ENCODE measurements around the gene VAPB.

Gene VAPB

DNA sequence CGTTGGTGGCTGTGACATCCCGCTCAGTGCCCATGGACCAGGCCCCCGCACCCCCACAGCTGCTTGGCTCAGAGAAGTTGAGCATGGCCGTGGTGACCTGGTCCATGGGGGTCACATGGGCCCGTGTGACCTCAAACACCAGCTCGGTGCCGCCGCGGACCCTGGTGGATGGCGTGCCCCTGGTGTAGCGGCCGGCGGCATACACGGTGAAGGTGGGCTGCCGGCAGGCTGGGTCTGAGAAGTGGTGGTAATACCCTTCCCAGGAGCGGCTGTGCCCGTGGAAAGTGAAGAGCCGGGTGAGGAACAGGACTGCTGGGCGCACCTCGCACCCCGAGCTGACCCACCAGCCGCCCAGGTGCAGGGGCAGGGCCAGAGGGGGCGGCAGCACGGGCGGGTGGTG, 72.1 kb downstream of the VAPB start:
- no peak for DNase-seq (ENCODE audit: low read depth, low spot score)

DNA sequence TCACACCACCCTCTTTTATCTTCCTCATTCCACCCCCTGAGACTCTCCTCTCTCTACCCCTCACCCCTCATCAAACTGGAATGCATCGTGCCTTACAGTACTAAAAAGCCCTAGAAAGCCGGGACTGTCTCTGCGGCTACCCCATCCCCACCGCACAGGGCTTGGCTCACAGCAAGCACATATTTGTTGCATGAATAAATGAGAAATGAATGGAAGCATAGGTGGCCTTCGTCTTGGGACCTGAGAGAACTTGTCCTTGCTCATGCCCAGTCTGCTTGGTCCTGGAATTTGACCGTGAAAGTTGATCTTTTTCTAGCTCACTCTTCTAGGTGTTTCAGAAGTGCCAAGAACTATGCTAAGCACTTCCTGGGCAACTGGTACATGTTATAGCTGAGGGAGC, 72.9 kb downstream of the VAPB start:
- DNase-seq (ENCODE audit: low read depth, low spot score) = no peak

DNA sequence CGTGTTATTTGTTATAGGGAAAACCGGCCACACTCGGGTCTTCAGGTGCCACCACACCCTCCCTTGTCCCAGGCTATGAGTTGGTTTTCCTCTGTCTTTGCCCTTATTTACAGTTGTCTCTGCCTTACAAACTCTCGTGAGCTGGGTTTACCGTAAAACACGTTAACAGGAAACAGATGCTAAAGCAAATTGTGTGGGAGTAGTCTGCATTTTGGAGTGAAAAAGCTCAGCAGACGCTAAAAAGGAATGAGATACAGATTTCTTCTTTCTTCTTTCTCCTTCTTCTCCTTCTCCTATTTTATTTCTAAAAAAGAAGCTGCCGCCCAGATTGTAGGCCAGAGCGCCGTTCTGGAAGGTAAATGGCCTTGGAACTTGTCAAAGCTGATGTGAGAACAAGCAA, 74.2 kb downstream of the VAPB start:
- DNase-seq (ENCODE audit: low read depth, low spot score) = no peak

DNA sequence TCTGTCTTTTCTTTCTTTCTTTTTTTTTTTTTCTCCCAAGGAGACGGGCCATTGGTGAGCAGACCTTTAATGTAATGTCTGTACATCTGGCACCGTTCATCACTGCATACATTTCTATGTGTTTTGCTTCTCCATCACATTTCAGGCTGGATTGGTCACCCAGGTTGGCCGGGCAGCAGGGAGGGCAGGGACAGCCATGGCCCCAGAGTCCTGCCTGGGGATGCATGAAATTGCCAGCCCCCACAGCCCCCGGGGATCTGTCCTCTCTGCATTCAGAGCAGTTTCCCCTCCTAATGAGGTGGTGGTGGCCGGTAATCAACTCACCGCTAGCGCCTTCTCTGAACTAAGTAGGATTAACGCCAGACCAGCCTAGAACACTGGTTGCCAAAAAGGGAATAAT, 75.8 kb downstream of the VAPB start:
- DNase-seq (ENCODE audit: low read depth, low spot score) = no peak

DNA sequence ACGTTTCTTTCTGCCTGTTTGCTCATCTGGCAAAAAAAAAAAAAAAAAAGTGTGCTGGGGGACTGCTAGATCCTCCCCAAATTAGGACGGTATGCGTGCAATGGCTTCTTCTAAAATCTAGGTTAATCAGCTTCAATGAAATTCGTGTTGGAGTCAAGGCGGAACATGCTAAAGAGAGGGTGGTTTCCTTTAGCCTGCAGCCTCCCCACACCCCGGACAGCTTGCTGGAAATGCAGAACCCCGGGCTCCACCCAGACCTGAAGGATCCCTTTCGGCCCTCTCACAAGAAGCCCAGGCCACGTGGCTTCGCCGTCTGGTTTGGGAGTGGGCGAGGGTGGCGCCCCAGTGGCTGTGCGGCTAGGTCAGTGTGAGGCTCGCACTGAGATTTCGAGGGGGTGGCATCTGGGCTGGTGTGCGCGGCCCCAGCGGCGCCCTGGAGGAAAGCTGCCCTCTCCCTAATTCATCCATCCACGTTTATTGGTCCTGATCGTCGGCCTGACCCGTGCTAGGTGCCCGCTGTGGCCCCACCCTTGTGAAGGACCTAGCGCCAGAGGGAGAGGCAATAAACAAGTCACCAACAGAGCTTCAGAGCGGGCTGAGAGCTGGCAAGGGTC, 77.2 kb downstream of the VAPB start:
- DNase-seq (ENCODE audit: low read depth, low spot score) = no peak

DNA sequence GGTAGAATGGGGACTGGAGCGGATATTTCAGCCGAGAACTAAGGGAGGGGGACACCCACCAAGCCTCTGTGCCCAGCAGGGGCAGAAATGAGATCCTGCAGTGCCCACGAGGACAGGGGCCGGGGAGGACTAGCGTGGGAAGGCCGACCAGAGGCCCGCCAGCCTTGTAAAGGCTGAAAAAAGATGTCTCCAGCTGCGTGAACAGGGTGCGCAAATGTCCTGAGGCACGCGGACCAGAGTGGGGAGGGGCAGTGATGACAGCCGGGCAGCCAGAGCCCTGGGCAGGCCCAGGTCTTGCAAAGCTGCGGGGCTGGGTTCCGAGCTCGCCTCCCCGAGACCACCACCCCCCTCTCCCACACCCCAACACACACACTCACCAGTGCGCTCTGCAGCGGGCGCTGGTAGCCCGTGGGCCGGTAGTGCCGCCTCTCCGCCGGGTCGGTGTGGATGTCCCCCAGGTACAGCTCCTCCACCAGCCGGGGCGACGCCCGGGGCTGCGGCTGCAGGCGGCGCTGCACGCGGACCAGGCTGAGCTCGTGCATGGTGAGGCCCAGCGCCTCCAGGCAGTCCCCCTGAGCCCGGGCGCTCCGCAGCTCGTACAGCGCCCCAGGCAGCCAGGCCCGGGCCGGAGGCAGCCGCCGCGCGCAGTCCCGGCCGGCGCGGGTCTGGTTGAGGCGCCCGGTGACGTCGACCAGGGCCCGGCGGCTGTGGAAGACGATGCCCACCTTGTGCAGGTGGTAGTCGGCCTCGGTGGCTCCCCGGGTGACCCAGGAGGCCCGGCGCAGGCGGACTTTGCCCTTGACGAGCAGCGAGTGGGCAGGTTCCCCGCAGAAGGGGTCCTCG, 77.9 kb downstream of the VAPB start:
- DNase-seq (ENCODE audit: low read depth, low spot score) = no peak

DNA sequence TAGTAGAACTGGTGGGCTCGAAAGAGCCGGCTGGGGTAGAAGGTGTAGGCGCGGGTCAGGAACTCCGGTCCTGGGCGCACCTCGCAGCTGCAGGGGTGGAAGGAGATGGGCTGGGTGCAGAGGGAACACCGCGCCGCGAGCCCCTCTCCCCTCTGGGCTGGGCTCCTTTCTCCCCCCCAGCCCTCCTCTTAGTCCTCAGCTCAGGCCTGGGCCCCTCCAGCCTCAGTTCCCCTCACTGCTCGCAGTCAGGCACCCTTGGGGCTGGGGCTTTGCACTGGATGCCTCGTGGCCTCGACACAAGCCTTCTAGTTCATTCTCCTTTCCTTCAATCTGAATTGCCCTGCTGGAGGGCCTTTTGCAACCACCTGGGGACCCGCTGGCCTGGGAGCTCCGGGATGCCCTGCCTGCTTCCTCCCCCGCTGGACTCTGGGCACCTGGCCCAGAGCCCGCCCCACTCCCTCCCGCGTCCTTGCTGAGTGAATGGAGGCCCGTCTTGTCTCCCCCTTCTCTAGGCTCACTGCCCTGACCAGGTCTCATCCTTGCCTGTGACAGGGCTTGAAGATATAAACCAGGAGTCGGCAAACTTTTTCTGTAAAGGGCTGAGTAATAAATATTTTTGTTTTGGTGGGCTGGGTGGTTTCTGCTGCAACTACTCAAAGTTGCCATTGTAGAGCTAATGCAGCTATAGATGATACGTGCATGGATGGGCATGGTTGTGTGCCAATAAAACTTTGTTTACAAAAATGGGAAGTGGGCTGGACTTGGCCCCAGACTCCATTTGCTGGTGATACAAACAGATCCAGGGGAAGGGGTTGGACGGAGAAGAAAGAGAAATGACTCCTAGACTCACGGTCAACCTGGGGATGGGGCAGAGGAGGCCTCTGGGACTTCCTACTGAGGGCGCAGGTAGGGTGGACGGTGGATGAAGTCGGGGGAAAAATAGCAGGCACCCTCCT, 78.8 kb downstream of the VAPB start:
- no peak for DNase-seq (ENCODE audit: low read depth, low spot score)

DNA sequence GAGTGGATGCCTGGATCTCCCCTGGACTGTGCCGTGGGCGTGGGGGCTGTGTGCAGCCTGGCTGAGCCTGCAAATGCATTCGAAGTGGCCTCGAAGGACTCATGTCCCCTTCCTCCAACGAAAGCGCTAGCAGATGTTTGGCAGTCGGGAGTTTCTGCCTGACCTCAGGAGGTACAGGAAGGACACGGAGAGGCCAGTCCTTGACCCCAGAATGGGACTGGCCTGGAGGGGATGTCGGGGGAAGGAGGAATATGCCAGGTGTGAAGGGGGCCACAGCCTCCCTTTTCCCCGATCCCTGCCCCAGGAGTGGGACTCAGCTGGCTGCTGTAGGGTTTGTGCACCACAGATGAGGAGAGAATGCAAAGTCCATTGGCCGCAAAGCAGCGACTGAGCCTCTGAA, 80.6 kb downstream of the VAPB start:
- no peak for DNase-seq (ENCODE audit: low read depth, low spot score)

DNA sequence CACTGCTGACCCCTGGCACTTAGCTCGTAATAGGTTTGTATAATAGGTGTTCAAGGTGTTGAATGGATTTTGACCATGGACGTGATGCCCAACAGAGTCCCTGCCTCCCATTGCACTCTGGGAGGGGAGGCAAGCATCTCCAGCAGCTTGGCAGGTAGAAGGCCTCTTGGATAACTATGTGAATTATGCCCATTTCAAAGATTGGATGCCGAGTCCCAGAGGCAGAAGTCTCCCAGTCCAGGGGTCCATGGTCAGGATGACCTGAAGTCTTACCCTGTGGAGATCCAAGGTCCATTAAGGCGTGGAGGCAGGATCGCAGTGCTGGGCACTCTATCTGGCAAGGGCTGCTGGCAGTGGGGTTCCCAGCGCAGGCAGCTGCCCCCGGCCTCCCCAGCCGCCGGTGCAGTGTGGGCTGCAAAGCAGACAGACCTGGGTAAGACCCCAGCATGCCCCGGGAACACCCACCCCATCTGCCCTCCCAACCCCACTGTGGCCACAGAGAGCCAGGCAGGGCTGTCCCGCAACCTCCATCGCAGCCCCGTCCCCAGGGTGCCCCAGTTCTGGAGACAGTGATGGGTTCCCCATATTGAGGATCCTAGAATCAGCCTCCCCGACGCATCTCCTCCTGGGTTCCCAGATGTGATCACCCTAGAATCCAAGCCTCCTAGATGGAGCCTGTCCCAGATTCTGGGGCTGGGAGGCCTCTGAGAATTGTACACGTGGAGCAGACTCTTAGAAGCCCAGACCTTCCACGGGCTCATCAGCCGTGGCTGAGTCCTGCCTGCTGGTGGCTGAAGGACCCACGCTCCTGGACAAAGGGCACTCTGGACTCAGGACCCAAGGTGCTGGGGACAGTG, 81.5 kb downstream of the VAPB start:
- no peak for DNase-seq (ENCODE audit: low read depth, low spot score)

DNA sequence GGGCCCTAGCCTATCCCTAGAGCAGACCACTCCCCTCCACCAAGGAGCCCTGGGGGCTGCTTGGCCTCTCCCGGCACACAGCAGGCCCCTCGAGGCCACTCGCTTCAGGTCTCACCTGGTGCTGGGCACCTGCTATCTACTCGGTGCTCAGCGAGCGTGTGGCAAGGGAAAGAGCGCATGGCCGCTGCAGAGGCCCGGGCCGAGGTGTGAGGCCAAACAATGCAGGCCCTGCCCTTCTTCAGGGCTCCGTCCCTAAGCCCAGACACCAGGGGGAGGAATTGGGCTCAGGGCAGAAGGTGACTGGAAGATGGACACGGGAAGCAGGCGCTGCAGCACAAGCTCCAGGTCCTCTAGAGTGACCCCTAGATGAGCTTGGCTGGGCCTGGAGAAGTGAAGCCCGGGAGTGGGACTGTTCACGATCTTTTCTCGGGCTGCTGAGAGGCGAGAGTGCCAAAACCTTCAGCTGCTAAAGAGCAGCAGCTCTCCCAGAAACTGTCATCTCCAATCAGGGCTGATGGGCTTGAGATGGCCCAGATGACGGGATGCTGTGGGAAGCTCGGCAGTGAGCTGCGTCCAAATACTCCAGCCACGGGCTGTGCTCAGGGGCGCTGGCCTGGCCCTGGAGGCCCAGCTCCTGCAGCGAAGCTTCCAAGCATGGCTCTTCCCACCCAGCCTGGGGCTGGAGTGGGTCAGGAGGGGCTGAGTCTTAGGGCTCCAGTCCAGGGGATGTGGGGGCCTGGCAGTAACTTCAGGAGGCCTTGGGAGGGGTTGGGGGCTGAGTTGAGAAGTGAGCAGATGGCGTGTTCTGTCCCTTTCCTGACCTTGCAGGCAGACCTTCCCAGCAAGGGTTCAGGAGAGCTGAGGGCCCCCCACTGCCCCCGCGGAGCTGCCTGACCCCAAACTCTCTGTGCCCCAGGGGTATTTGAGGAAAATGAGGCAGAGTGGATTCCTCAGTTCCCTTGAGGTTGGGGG, 82.5 kb downstream of the VAPB start:
- DNase-seq (ENCODE audit: low read depth, low spot score) = no peak

DNA sequence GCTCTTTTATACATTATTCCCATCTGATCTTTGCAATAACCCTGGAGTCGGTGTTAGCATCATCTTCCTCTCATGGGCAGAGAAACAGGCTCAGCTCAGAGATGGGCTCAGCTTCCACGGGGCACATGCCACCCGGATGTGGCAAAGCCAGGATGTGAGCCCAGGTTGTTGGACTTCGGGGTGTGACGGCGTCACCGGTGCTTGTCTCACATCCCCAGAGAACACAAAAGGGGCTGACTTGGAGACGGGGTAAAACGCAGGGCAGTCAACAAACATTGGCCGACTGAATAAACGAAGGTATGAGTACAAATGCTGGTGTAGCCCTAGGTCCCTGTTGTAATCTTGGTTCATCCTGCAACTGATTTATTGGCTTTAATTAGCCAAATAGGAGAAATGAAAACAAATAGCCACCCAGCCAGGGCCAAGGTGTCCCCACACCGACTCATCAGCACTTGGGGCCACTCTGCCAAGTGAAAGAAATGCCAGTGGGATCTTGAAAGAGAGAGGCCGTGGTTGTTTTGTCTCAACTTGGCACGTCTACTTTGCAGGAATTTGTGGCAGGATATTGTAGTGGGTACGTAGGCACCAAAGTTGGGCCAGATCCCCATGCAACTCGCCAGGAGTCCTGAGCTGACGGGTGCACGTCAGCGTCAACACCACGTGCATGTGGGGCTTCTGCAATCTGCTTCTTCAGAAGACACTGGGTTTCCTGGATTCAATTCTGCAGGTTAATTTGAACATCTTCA, 83.4 kb downstream of the VAPB start:
- DNase-seq (ENCODE audit: low read depth, low spot score) = no peak

DNA sequence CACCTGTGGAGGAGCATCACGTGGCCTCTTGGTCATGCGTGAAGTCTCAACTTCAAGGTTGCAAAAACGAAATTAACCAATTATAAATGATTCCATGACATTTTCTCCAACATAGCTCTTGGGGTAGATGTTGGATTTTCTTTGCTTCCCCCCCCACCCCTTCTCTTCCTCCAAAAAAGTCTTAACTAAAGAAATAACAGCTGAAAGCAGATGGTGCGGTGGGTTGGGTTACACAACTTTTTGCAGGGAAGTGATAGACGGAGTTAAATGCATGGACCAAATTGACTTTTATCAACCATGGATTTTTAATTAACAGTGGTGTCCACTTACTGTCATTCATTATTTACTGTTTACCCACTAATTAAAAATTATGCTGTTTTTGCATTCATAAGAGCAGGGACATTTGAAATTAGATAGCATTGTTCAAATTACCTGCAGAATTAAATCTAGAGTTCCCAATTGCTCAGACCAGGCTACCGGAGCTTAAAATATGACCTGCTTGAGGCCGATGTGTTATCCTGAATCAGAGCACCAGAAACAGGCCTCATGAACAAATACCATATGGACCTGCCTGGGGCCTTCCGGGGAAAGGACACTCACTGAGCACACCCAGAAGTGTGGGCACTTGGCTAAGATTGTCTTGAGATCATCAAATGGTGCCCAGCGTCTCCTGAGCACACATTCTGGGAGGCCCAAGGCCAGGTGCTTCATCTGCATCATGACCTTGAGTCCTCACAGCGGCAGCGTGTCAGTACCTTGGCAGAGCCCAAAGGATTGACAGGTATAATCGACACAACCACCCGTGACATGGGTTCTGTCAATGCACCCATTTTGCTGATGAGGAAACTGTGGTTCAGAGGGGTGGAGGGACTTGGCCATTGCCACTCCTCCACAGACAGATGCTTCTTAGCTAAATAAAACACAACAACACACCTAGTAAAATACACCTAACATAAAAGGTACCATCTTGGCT, 84.7 kb downstream of the VAPB start:
- no peak for DNase-seq (ENCODE audit: low read depth, low spot score)

DNA sequence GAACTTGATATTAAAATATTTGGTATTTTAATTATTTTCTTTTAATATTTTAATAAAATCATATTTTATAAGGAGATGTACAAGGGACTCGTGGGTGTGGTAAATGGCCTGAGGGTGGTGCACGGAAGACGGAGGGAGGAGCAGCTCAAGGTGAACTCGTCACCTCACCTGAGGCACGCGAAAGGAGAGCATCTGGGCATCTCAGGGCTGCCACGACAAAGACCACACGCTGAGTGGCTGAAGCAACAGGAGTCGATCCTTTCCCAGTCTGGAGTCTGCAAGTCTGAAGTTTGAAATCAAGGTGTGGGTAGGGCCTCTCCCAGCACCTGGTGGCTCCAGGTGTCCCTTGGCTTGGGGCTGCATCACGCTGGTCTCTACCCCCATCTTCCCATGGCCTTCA, 86.4 kb downstream of the VAPB start:
- DNase-seq (ENCODE audit: low read depth, low spot score) = no peak

DNA sequence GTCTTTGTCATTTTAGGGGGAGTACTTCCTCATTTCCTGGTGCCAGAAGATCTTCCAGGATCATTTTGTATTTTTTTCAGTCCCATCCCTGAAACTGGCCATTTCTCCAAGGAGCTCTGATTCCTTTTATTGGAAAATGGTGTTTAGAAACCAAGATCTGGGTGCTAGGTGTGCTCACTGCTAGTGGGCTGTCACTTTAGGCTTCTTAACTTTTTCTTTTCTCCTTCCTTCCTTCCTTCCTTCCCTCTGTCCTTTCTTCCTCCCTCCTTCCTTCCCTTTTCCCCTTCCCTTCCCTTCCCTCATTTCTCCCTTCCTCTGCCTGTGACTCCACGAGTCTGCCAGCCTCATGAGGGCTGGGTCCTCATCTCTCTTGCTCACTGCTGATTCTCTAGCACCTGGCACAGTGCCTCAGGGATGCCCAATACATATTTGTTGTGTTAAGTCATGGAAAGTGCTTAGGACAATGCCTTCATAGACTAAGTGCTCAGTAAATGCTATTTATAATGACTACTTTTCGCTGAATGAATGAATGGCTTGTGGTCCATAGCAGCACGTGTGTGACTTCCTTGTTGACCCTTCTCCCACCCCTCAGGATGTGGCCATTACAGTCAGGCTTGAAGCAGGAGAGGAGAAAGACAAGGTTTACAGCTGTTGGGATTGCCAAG, 89.2 kb downstream of the VAPB start:
- DNase-seq (ENCODE audit: low read depth, low spot score) = no peak

DNA sequence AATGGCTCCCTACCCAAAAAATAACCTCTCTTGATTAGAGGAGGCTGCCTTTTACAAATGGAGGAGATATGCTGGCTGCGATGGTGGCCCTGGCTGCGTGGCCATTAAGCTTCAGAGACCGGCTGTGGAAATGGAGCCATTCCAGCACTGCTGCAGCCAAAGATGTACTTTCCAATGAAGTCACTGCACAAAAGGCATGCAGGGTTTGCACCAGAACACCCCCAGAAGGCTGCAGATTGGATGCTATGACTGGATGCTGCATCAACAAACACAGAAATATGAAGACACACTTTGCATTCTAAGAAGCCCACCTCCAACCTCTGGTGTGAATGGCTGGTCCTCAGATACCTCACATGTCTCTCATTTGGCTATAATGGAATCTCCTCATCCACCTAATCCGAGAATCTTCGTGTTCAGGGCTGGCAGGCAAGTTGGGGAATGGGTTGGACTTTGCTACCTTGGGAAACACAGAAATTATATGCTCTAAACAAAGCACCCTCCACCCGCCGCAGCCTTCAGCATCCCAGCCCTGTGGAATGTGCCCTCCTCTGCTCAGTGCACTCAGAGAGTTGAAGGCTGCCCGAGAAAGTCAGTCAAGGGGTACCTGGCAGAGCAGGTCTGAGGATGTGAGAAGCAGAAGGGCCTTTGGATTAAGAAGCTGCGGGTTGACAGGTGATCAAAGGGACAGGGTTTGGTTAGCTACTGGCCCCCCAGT, 90.9 kb downstream of the VAPB start:
- DNase-seq (ENCODE audit: low read depth, low spot score) = no peak

DNA sequence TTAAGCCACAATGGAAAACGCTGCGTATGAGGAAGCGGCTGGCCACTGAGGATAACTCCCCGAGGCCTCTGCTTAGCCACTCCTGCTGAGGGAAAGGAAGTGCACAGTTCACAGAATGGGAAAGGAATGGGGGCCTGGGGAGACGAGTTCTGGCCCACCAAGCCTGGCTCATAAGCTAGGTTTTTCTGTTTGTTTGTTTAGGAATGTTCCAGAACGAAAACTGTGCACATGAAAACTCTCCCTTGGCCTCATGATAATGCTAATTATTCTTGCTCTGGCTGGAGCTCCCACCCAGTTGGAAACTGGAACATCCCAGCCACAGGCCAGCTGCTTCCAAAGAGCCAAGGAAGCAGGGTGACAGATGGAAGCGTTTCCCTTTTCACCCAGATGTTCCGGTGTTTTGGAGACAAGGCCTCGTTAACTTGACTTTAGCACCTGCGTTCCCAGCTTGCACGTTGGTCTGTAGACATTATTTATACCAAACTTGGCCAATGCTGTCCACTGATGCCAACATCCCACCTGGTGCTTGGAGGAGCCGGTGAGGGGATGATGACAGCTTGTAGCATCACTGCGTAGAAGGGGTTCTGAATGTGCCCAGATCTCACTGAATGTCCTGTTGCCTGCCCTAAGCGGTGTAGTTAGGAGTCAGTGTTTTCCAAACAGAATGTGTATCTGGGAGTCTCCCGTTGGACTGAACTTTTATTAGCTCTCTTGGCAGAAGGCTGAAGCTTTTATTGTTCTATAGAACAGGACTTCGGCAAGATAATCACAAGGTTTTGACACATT, 91.7 kb downstream of the VAPB start:
- DNase-seq (ENCODE audit: low read depth, low spot score) = no peak

All from iPS DF 19.7 (cell line).